CD4-positive, alpha-beta T cell treated with Interleukin-4 for 1 hour (primary cell): Measurements from ENCODE around the gene RHBDL1.

Experiments used
- DNase-seq, 2 donors: peaks; one replicate each; pipeline ENCODE4 v3.0.0-alpha.2; 2020 to 2022

RHBDL1 gene

GRCh38 chr16:721765-722540, 46.5 kb downstream of the RHBDL1 start:
- peak in 1 of 2 donors; percentile 42 for DNase-seq

GRCh38 chr16:722835-723633, 47.6 kb downstream of the RHBDL1 start:
- no peak for DNase-seq

- DNase-seq: no peak
Observed at GRCh38 chr16:723695-724094, 48.2 kb downstream of the RHBDL1 start.

GRCh38 chr16:724188-725040, 48.9 kb downstream of the RHBDL1 start:
- no peak for DNase-seq

GRCh38 chr16:725041-725376, 49.5 kb downstream of the RHBDL1 start:
- DNase-seq: no peak

- DNase-seq: no peak
Observed at GRCh38 chr16:725463-726187, 50.2 kb downstream of the RHBDL1 start.

GRCh38 chr16:726188-726437, 50.6 kb downstream of the RHBDL1 start:
- DNase-seq: no peak

GRCh38 chr16:726438-727290, 51.2 kb downstream of the RHBDL1 start, which contains the start of the genes CCDC78 and HAGHL:
TSS of gene CCDC78 (minus strand) at chr16:726443. CDS start at chr16:726367, 76 bp downstream.
TSS of gene HAGHL (plus strand) at chr16:727106. CDS start at chr16:727510, 404 bp downstream.
- DNase-seq: peak; percentile 63 to 74

- DNase-seq: peak; percentile 36 to 37
Observed at GRCh38 chr16:727291-727977, 52.0 kb downstream of the RHBDL1 start.
